Measurements from ENCODE around the gene DENND1A. TPM values are rescaled to one million over a fixed set of nuclear protein-coding genes. Genes with fewer than 3 reads are reported as not detected.

DENND1A gene
- polyA plus RNA-seq, 2 of the 4 experiments (the other 2 are of a cell fraction) = 15.1 to 21.9 TPM

DNA sequence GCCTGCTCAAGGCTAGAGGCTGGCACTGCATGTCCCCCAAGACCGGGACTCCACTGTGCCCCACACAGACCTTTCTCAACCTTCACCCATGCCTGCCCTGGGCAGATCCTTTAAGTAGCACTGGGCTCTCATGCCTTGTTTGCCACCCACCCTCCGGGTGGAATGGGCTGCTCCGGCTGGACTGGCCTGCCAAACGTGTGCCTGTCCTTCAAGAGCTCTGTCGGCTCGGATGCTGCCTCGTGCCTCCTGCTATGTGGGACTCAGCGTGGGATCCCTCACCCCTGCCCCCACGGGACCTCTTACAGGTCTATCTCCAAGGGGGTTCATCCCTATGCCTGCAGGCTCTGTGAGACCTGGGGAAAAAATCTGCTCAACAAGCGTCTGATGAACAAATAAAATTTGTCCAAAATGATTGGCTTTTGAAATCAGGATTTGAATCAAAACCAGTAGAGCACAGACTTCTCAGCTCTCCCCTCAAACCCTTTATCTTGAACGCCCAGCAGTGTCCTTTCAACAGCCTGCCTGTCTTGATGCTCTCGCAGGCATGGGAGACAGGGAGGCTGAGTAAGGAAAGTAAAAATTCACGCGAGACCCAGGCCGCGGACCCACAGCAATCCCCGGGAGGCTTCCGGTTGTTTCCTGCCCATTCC is 517.6 kb downstream of the DENND1A start:
- ATAC-seq (no peak; a peak in 1 of 6 replicates), DNase-seq (ENCODE audit: low read depth in 1 of 2, low spot score in 1 of 2) (no peak), FAIRE-seq (no peak)
- POLR2A ChIA-PET = no interaction called here
- Histone ChIP-seq H3K27ac (no peak overlapping the region), H3K9me3 (no peaks in the 10 kb centered on the region), H3K4me2 (no peak overlapping the region), H3K4me1 (no peaks in the 10 kb centered on the region), H3K4me3 (no peak overlapping the region)
- WGBS (ENCODE audit: missing lambda C conversion rate) = 87% methylated on average over 18 of the region's 18 CpGs
- no peak for TF ChIP-seq JUN (IDR thresholded peaks at IDR 0.05)
- no peak for TF ChIP-seq PHF8 (IDR thresholded peaks at IDR 0.05; ENCODE audit: borderline replicate concordance, low read depth)
- TF ChIP-seq SREBF2 (IDR thresholded peaks at IDR 0.05) = no peak
- no peak for TF ChIP-seq CEBPB (IDR thresholded peaks at IDR 0.05)
- TF ChIP-seq, protein P1, sequence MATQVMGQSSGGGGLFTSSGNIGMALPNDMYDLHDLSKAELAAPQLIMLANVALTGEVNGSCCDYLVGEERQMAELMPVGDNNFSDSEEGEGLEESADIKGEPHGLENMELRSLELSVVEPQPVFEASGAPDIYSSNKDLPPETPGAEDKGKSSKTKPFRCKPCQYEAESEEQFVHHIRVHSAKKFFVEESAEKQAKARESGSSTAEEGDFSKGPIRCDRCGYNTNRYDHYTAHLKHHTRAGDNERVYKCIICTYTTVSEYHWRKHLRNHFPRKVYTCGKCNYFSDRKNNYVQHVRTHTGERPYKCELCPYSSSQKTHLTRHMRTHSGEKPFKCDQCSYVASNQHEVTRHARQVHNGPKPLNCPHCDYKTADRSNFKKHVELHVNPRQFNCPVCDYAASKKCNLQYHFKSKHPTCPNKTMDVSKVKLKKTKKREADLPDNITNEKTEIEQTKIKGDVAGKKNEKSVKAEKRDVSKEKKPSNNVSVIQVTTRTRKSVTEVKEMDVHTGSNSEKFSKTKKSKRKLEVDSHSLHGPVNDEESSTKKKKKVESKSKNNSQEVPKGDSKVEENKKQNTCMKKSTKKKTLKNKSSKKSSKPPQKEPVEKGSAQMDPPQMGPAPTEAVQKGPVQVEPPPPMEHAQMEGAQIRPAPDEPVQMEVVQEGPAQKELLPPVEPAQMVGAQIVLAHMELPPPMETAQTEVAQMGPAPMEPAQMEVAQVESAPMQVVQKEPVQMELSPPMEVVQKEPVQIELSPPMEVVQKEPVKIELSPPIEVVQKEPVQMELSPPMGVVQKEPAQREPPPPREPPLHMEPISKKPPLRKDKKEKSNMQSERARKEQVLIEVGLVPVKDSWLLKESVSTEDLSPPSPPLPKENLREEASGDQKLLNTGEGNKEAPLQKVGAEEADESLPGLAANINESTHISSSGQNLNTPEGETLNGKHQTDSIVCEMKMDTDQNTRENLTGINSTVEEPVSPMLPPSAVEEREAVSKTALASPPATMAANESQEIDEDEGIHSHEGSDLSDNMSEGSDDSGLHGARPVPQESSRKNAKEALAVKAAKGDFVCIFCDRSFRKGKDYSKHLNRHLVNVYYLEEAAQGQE (IDR thresholded peaks at IDR 0.05) = no peak
- TF ChIP-seq GATA3 (IDR thresholded peaks at IDR 0.05; ENCODE audit: borderline replicate concordance) = no peak
- TF ChIP-seq, protein P2, sequence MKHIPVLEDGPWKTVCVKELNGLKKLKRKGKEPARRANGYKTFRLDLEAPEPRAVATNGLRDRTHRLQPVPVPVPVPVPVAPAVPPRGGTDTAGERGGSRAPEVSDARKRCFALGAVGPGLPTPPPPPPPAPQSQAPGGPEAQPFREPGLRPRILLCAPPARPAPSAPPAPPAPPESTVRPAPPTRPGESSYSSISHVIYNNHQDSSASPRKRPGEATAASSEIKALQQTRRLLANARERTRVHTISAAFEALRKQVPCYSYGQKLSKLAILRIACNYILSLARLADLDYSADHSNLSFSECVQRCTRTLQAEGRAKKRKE (CRISPR knock-in tag; IDR thresholded peaks at IDR 0.05; ENCODE audit: low read depth) = no peak
- TF ChIP-seq, protein P3, sequence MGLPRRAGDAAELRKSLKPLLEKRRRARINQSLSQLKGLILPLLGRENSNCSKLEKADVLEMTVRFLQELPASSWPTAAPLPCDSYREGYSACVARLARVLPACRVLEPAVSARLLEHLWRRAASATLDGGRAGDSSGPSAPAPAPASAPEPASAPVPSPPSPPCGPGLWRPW (IDR thresholded peaks at IDR 0.05) = no peak
- TF ChIP-seq NFE2L2 (conservative IDR thresholded peaks at IDR 0.05; ENCODE audit: low read length) = no peak
- CTCF ChIA-PET = interaction anchor here (1.2 kb wide), 1 partner anchor 62 kb away, joined by 4 read pairs; no protein-coding TSS in a partner anchor

DNA sequence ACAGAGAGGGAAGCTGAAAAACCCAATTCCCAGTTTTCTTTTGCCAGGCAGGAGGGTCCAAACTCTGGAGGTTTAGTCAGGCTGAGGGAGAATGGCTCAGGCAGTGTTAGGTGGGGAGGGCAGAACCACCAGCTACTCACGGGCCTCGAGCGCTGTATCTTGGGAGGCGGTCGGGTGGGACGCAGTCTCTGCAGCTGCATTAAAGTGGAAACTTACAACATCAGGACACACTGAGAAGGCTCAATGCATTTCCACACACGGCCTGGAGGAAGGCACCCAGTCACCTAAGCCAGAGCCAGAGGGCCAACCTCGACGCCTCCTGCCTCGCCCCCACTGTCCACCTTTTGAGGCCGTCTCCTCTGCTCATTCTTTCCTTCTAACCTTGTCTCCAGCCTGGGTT is 518.3 kb downstream of the DENND1A start:
- 97% methylated on average over 11 of the region's 11 CpGs for WGBS (ENCODE audit: missing lambda C conversion rate)
- ATAC-seq (no peak; a peak in 1 of 6 replicates), FAIRE-seq (no peak), DNase-seq (ENCODE audit: low read depth in 1 of 2, low spot score in 1 of 2) (no peak)
- Histone ChIP-seq H3K9me3 (no peaks in the 10 kb centered on the region), H3K4me1 (no peaks in the 10 kb centered on the region), H3K4me2 (no peak overlapping the region), H3K27ac (no peak overlapping the region), H3K4me3 (no peak overlapping the region)
- no peak for TF ChIP-seq ZSCAN20 (CRISPR knock-in tag; IDR thresholded peaks at IDR 0.05)
- no peak for TF ChIP-seq HOXA7 (CRISPR knock-in tag; IDR thresholded peaks at IDR 0.05)
- TF ChIP-seq, protein P4, sequence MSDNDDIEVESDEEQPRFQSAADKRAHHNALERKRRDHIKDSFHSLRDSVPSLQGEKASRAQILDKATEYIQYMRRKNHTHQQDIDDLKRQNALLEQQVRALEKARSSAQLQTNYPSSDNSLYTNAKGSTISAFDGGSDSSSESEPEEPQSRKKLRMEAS (IDR thresholded peaks at IDR 0.05) = no peak
- TF ChIP-seq, protein P2 (CRISPR knock-in tag; IDR thresholded peaks at IDR 0.05; ENCODE audit: low read depth) = no peak
- no peak for TF ChIP-seq BHLHE40 (IDR thresholded peaks at IDR 0.05; ENCODE audit: low read depth, low read length)
- TF ChIP-seq, protein P1 (IDR thresholded peaks at IDR 0.05) = no peak
- TF ChIP-seq EP300 (IDR thresholded peaks at IDR 0.05) = no peak
- no peak for TF ChIP-seq PHF8 (IDR thresholded peaks at IDR 0.05; ENCODE audit: borderline replicate concordance, low read depth)
- TF ChIP-seq MAFK (IDR thresholded peaks at IDR 0.05; ENCODE audit: partially characterized antibody) = no peak
- TF ChIP-seq, protein P5, sequence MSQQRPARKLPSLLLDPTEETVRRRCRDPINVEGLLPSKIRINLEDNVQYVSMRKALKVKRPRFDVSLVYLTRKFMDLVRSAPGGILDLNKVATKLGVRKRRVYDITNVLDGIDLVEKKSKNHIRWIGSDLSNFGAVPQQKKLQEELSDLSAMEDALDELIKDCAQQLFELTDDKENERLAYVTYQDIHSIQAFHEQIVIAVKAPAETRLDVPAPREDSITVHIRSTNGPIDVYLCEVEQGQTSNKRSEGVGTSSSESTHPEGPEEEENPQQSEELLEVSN (IDR thresholded peaks at IDR 0.05; ENCODE audit: borderline replicate concordance, low read depth) = no peak
- no peak for TF ChIP-seq KDM5A (IDR thresholded peaks at IDR 0.05)
- TF ChIP-seq MAZ (IDR thresholded peaks at IDR 0.05; ENCODE audit: borderline replicate concordance, low read depth, low read length) = no peak
- TF ChIP-seq, protein P3 (IDR thresholded peaks at IDR 0.05) = no peak
- no peak for TF ChIP-seq CBX8 (IDR thresholded peaks at IDR 0.05)
- TF ChIP-seq, protein P6, sequence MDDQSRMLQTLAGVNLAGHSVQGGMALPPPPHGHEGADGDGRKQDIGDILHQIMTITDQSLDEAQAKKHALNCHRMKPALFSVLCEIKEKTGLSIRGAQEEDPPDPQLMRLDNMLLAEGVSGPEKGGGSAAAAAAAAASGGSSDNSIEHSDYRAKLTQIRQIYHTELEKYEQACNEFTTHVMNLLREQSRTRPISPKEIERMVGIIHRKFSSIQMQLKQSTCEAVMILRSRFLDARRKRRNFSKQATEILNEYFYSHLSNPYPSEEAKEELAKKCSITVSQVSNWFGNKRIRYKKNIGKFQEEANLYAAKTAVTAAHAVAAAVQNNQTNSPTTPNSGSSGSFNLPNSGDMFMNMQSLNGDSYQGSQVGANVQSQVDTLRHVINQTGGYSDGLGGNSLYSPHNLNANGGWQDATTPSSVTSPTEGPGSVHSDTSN (IDR thresholded peaks at IDR 0.05) = no peak
- no peak for TF ChIP-seq CHD2 (IDR thresholded peaks at IDR 0.05; ENCODE audit: low read length, partially characterized antibody)
- TF ChIP-seq TFCP2L1 (CRISPR knock-in tag; IDR thresholded peaks at IDR 0.05) = no peak
- TF ChIP-seq POLR2AphosphoS2 (conservative IDR thresholded peaks at IDR 0.05; ENCODE audit: low read length) = no peak
- TF ChIP-seq RNF2 (IDR thresholded peaks at IDR 0.05; ENCODE audit: borderline replicate concordance, low read depth) = no peak
- ChIA-PET POLR2A (no interaction called here), CTCF (interaction anchor here (0.8 to 1.2 kb wide), 4 partner anchors 9 to 585 kb away, joined by 3 to 5 read pairs (median 4); no protein-coding TSS in a partner anchor)
